Measurements from ENCODE around the gene MSL3. TPM values are rescaled to one million over a fixed set of nuclear protein-coding genes. Genes with fewer than 3 reads are reported as not detected.

MSL3 gene
- polyA plus RNA-seq, 3 donors, result 65.5 to 105 (median 86.0) TPM

DNA sequence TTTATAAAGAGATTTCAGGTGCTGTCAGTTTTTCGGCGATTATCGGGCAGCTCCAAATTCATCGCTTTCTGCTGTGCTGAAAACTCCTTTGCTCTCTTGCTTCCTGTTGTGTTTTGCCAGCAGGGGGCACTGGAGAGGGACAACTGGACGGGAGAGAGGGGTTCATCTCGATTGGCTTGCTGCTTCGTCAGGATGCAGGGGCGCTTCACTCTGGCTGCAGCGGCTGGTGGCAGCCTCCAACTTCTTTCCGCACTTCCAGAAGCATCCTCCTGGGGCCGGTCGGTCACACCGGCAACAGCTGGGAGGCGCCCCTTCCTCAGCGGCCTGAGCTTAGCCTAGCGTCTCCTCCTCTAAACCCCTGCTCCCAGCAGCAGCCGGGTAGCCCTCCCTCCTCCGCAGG is 29.5 kb downstream of the MSL3 start:
- no peak overlapping the region for H3K4me2 ChIP-seq (replicated peaks; ENCODE audit: extremely low read depth, low read length, poor library complexity, severe bottlenecking)
- intact Hi-C loops (cut with micrococcal nuclease), result no loop called here

GRCh38 chrX:11789809-11790208 is 31.8 kb downstream of the MSL3 start:
- Histone ChIP-seq H3K79me2 (ENCODE audit: insufficient read depth, low read length) (no peaks in the 10 kb centered on the region), H3K9me3 (replicated peaks in 1 of 2; ENCODE audit: control insufficient read depth in 1 of 2, insufficient read depth in 1 of 2, low read length in 2 of 2) (no peaks in the 10 kb centered on the region), H3K4me1 (ENCODE audit: control insufficient read depth in 1 of 2, insufficient read depth in 2 of 2, low read length in 2 of 2) (no peaks in the 10 kb centered on the region), H2AFZ (ENCODE audit: insufficient read depth, low read depth, low read length, poor library complexity, severe bottlenecking) (no peak overlapping the region), H4K20me1 (ENCODE audit: insufficient read depth, low read length) (no peaks in the 10 kb centered on the region), H3K36me3 (replicated peaks in 1 of 2; ENCODE audit: control insufficient read depth in 1 of 2, insufficient read depth in 2 of 2, low read length in 2 of 2) (no peaks in the 10 kb centered on the region), H3K4me3 (replicated peaks in 1 of 3; ENCODE audit: low read depth in 2 of 3, low read length in 3 of 3) (no peak overlapping the region), H3K9ac (ENCODE audit: insufficient read depth, low read length, poor library complexity, severe bottlenecking) (no peak overlapping the region), H3K27ac (ENCODE audit: low read depth in 1 of 2, low read length in 2 of 2) (no peak overlapping the region), H3K27me3 (ENCODE audit: control insufficient read depth in 2 of 2, insufficient read depth in 2 of 2, low read length in 2 of 2) (no peaks in the 10 kb centered on the region), H3K4me2 (replicated peaks; ENCODE audit: extremely low read depth, low read length, poor library complexity, severe bottlenecking) (no peak overlapping the region)
- Mint-ChIP-seq H3K9me3 (peaks cover 0 to 1% (median 0%) of the 10 kb centered on the region in 7 donors), H3K27ac (no peak overlapping the region), H3K27me3 (ENCODE audit: low read depth in 3 of 3) (peaks cover 3 to 13% (median 11%) of the 10 kb centered on the region in 3 donors), H3K4me3 (no peak overlapping the region), H3K4me1 (peaks cover 9% of the 10 kb centered on the region), H3K36me3 (no peaks in the 10 kb centered on the region)
- TF ChIP-seq CTCF (IDR thresholded peaks at IDR 0.05), result no peak
- intact Hi-C loops (cut with micrococcal nuclease), result no loop called here
- no peak for DNase-seq
- WGBS (ENCODE audit: insufficient coverage), result no CpG with 5 or more reads among the region's 1 CpG

More for the DNA sequence above, 29.5 kb downstream of the MSL3 start:
- Histone ChIP-seq H2AFZ (ENCODE audit: insufficient read depth, low read depth, low read length, poor library complexity, severe bottlenecking) (no peak overlapping the region), H3K27me3 (ENCODE audit: control insufficient read depth in 2 of 2, insufficient read depth in 2 of 2, low read length in 2 of 2) (no peaks in the 10 kb centered on the region), H3K9ac (ENCODE audit: insufficient read depth, low read length, poor library complexity, severe bottlenecking) (no peak overlapping the region), H3K36me3 (replicated peaks in 1 of 2; ENCODE audit: control insufficient read depth in 1 of 2, insufficient read depth in 2 of 2, low read length in 2 of 2) (no peaks in the 10 kb centered on the region), H3K4me1 (ENCODE audit: control insufficient read depth in 1 of 2, insufficient read depth in 2 of 2, low read length in 2 of 2) (no peaks in the 10 kb centered on the region), H3K9me3 (replicated peaks in 1 of 2; ENCODE audit: control insufficient read depth in 1 of 2, insufficient read depth in 1 of 2, low read length in 2 of 2) (no peaks in the 10 kb centered on the region), H4K20me1 (ENCODE audit: insufficient read depth, low read length) (no peaks in the 10 kb centered on the region), H3K27ac (ENCODE audit: low read depth in 1 of 2, low read length in 2 of 2) (no peak overlapping the region), H3K79me2 (ENCODE audit: insufficient read depth, low read length) (no peaks in the 10 kb centered on the region), H3K4me3 (replicated peaks in 1 of 3; ENCODE audit: low read depth in 2 of 3, low read length in 3 of 3) (no peak overlapping the region)
- Mint-ChIP-seq H3K27me3 (ENCODE audit: low read depth in 3 of 3) (peaks cover 3 to 13% (median 10%) of the 10 kb centered on the region in 3 donors), H3K4me3 (peak overlapping the region in 1 of 2 donors; percentile 44), H3K9me3 (no peaks in the 10 kb centered on the region), H3K27ac (peak overlapping the region in 1 of 7 donors; percentile 11), H3K4me1 (peaks cover 9% of the 10 kb centered on the region), H3K36me3 (no peaks in the 10 kb centered on the region)
- peak in 2 of 3 donors; percentile 9 to 14 for DNase-seq
- peak; percentile 53 for TF ChIP-seq CTCF (IDR thresholded peaks at IDR 0.05)
- WGBS (ENCODE audit: insufficient coverage), result 28% methylated on average over 5 of the region's 18 CpGs
